A673 (cell line): Measurements from ENCODE around the gene AJAP1.

Source experiments
- EZH2 ChIP-seq: fragments of 200-600 bp; sonication (generic); IDR thresholded peaks from 2 replicates; pipeline ENCODE4 v1.6.1; 2017; ENCODE audit warnings: borderline replicate concordance, low read depth, mild to moderate bottlenecking, mixed read lengths, antibody characterized with exemption, low read length; ENCODE audit not compliant: poor library complexity, severe bottlenecking
- TF ChIP-seq, protein P1 (sequence below): fragments of 300-800, 200-600 bp; sonication (generic); conservative IDR thresholded peaks from 2 replicates; pipeline ENCODE4 v1.5.1; 2017; ENCODE audit warnings: low read depth, mild to moderate bottlenecking, antibody characterized with exemption, low read length, moderate library complexity, mixed read lengths

GRCh38 chr1:4726620-4727341 is 72.4 kb downstream of the AJAP1 start:
- TF ChIP-seq, protein P1, sequence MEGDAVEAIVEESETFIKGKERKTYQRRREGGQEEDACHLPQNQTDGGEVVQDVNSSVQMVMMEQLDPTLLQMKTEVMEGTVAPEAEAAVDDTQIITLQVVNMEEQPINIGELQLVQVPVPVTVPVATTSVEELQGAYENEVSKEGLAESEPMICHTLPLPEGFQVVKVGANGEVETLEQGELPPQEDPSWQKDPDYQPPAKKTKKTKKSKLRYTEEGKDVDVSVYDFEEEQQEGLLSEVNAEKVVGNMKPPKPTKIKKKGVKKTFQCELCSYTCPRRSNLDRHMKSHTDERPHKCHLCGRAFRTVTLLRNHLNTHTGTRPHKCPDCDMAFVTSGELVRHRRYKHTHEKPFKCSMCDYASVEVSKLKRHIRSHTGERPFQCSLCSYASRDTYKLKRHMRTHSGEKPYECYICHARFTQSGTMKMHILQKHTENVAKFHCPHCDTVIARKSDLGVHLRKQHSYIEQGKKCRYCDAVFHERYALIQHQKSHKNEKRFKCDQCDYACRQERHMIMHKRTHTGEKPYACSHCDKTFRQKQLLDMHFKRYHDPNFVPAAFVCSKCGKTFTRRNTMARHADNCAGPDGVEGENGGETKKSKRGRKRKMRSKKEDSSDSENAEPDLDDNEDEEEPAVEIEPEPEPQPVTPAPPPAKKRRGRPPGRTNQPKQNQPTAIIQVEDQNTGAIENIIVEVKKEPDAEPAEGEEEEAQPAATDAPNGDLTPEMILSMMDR: no peak
- TF ChIP-seq EZH2: no peak
